Thoracic aorta (tissue), 2 donors: ENCODE measurements around the gene CENPQ. TPM values are rescaled to one million over a fixed set of nuclear protein-coding genes. Genes with fewer than 3 reads are reported as not detected.

Experiments
- ATAC-seq: fragments of 150-250 bp; one replicate; pipeline ENCODE4 v1.8.0; 2017; ENCODE audit warnings: low read depth; ENCODE audit not compliant: insufficient number of reproducible peaks, low FRiP score
- DNase-seq: peaks from one replicate; pipeline ENCODE4 v3.0.0-alpha.2; 2020; ENCODE audit warnings: low spot score
- H3K27ac ChIP-seq, 2 donors: fragments of 200-600 bp; sonication (generic); 1 replicate in 1 of 2; 2 replicates in 1 of 2; pipeline ENCODE4 v1.5.1; 2016; ENCODE audit warnings: mild to moderate bottlenecking in 2 of 2, moderate library complexity in 2 of 2
- H3K27me3 ChIP-seq: fragments of 200-600 bp; sonication (generic); replicated peaks from 2 replicates; pipeline ENCODE4 v1.6.0; 2016; ENCODE audit warnings: mild to moderate bottlenecking; ENCODE audit not compliant: insufficient read depth
- H3K36me3 ChIP-seq: fragments of 200-600 bp; sonication (generic); one replicate; pipeline ENCODE4 v1.5.1; 2016
- H3K4me1 ChIP-seq, 2 donors: fragments of 200-600 bp; sonication (generic); 1 replicate in 1 of 2; 2 replicates in 1 of 2; pipeline versions ENCODE4 v1.5.1 to v1.6.0; 2016; ENCODE audit warnings: low read depth in 2 of 2, mild to moderate bottlenecking in 1 of 2; ENCODE audit not compliant: control insufficient read depth in 1 of 2
- H3K4me3 ChIP-seq: fragments of 200-600 bp; sonication (generic); 2 replicates; pipeline ENCODE4 v1.5.1; 2016; ENCODE audit warnings: mild to moderate bottlenecking
- H3K9me3 ChIP-seq: fragments of 200-600 bp; sonication (generic); 2 replicates; pipeline ENCODE4 v1.5.1; 2016
- CTCF ChIP-seq: fragments of 200-600 bp; sonication (generic); IDR thresholded peaks from one replicate; pipeline ENCODE4 v1.5.1; 2019; ENCODE audit warnings: antibody characterized with exemption
- total RNA-seq, 2 donors: library from RNA; depleted of rRNA; stranded (reverse); fragments of >200 nt; gene quantifications; one replicate each; pipeline versions ENCODE4 v1.1.0 to v1.2.3, GENCODE V29; 2016

Gene CENPQ
- total RNA-seq, 2 donors from 2014 or later: 4.2 to 5.4 TPM

DNA sequence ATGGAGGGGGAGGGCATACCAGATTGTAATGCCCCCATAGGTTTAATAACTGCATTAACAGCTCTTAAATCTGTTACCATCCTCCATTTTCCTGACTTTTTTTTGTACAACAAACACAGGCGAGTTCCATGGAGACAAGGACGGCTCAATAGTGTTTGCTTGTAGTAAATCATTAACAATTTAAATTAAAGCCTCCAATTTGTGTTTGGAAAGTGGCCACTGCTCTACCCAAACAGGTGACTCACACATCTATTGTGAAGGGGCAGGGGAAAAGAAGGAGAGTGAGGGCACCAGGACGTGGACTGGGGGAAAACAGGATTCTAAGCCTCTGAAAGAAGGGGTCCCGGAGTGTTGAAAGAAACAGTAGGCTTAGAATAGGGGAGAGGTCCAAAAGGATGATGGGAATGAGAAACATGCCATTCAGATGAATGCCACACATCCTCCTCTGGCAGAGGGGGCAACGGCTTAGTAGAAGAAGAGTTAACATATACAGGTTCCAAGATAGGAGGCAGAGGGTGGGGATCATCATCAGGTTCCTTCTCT, 43.5 kb downstream of the CENPQ start:
- no peak for DNase-seq
- H3K27me3 ChIP-seq: no peaks in the 10 kb centered on the region
- no peak overlapping the region for H3K27ac ChIP-seq
- no peak for ATAC-seq
- no peak overlapping the region for H3K4me3 ChIP-seq
- H3K9me3 ChIP-seq: no peaks in the 10 kb centered on the region
- no peak for TF ChIP-seq CTCF
- H3K4me1 ChIP-seq: no peaks in the 10 kb centered on the region
- no peaks in the 10 kb centered on the region for H3K36me3 ChIP-seq

DNA sequence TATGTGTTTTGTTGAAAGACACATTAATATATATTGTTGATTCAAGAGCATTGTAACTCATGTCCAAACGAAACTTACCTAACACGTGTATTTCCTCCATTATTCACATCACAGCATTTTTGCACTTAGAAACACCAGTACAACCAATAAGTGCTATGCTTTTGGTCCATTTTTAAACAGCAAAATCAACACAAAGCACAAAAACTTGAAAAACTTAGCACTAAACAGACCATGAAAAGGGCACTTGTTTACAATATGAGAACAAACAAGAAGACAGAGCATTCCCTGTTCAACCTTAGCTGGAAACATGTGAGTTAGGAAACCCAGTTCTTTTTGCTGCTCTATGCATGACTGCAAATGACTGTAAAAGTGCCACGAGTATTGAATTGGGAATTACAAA, 46.2 kb downstream of the CENPQ start:
- no peak for ATAC-seq
- Histone ChIP-seq H3K9me3 (no peaks in the 10 kb centered on the region), H3K27ac (no peak overlapping the region), H3K4me3 (no peak overlapping the region), H3K27me3 (no peaks in the 10 kb centered on the region), H3K36me3 (no peaks in the 10 kb centered on the region), H3K4me1 (no peaks in the 10 kb centered on the region)
- no peak for TF ChIP-seq CTCF
- no peak for DNase-seq

DNA sequence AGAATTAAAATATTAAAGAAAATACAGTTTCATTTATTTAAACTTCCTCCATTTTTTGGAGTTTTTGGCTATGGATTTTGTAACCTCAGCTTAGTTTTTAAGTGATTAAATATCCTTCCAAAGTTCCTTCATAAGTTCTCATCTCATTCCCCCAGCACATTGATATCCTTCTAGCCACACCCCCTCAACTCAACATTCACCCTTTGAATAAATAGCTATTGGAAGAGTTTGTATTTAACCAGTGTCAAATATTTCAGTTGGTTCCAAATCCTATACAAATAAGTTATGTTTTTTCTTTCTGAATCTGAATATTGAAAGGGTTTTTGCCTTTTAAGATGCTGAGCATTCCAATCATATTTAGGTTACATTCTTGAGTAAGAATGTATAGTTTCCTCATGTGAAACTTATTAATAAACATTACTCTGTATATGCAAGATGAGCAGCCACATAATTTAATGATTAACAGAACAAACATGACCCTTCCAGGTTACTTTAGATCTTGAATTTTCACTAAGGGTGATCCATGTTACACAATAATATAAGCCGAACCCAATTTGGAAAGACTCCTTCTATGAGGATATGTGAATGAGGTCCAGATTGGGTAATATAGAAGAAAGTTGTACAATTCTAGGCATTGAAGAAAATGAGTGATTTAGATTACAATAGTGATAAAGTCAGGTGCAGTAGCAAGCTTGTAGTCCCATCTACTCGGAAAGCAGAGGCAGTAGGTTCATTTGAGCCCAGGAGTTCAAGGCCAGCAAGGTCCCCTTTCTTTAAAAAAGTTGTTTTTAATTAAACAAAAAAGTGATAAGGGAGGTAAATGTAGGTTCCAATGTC, 50.2 kb downstream of the CENPQ start:
- Histone ChIP-seq H3K9me3 (no peaks in the 10 kb centered on the region), H3K36me3 (no peaks in the 10 kb centered on the region), H3K4me1 (no peaks in the 10 kb centered on the region), H3K27me3 (no peaks in the 10 kb centered on the region), H3K4me3 (no peak overlapping the region), H3K27ac (no peak overlapping the region)
- no peak for ATAC-seq
- TF ChIP-seq CTCF: no peak
- no peak for DNase-seq

GRCh38 chr6:49514571-49515484, 51.7 kb downstream of the CENPQ start:
- Histone ChIP-seq H3K4me1 (no peaks in the 10 kb centered on the region), H3K27ac (no peak overlapping the region), H3K36me3 (no peaks in the 10 kb centered on the region), H3K4me3 (no peak overlapping the region), H3K27me3 (no peaks in the 10 kb centered on the region), H3K9me3 (no peaks in the 10 kb centered on the region)
- no peak for DNase-seq
- no peak for TF ChIP-seq CTCF
- ATAC-seq: no peak
